ENCODE measurements around the gene GSTM4.
"Not testable (repeated sequence)": the region's sequence is repeated elsewhere in the genome, so short reads cannot be mapped to it uniquely, and the experiment has no call there.

Gene GSTM4

GRCh38 chr1:109669246-109669948, 13.5 kb downstream of the GSTM4 start:
- DNase-seq = no peak

GRCh38 chr1:109669949-109670302, 14.0 kb downstream of the GSTM4 start:
- DNase-seq = not testable (repeated sequence)

- no peak for DNase-seq
Observed at GRCh38 chr1:109671067-109671466, 15.2 kb downstream of the GSTM4 start.

- DNase-seq = not testable (repeated sequence)
Observed at GRCh38 chr1:109673861-109674260, 18.0 kb downstream of the GSTM4 start.

GRCh38 chr1:109676683-109677381, 20.9 kb downstream of the GSTM4 start:
- DNase-seq = not testable (repeated sequence)

GRCh38 chr1:109677459-109677858, 21.6 kb downstream of the GSTM4 start:
- DNase-seq = no peak

GRCh38 chr1:109678637-109679036, 22.7 kb downstream of the GSTM4 start:
- DNase-seq = not testable (repeated sequence)

- DNase-seq = not testable (repeated sequence)
Observed at GRCh38 chr1:109684777-109685176, 28.9 kb downstream of the GSTM4 start.

GRCh38 chr1:109685399-109685798, 29.5 kb downstream of the GSTM4 start:
- DNase-seq = not testable (repeated sequence)

GRCh38 chr1:109685890-109686289, 30.0 kb downstream of the GSTM4 start:
- not testable (repeated sequence) for DNase-seq

- not testable (repeated sequence) for DNase-seq
Observed at GRCh38 chr1:109687109-109687508, 31.2 kb downstream of the GSTM4 start.

- no peak for DNase-seq
Observed at GRCh38 chr1:109687641-109688499, 32.0 kb downstream of the GSTM4 start, which contains the start of gene GSTM1. TSS of gene GSTM1 (plus strand) at chr1:109687817. CDS start at chr1:109687874, 57 bp downstream.

GRCh38 chr1:109689844-109690405, 34.0 kb downstream of the GSTM4 start:
- DNase-seq = no peak

- no peak for DNase-seq
Observed at GRCh38 chr1:109691759-109692158, 35.9 kb downstream of the GSTM4 start.

GRCh38 chr1:109694400-109694799, 38.5 kb downstream of the GSTM4 start:
- not testable (repeated sequence) for DNase-seq

GRCh38 chr1:109695138-109695537, 39.2 kb downstream of the GSTM4 start:
- not testable (repeated sequence) for DNase-seq

- no peak for DNase-seq
Observed at GRCh38 chr1:109697066-109697465, 41.2 kb downstream of the GSTM4 start.

GRCh38 chr1:109697861-109698260, 42.0 kb downstream of the GSTM4 start:
- not testable (repeated sequence) for DNase-seq

- DNase-seq = not testable (repeated sequence)
Observed at GRCh38 chr1:109702940-109703339, 47.0 kb downstream of the GSTM4 start.

- no peak for DNase-seq
Observed at GRCh38 chr1:109704173-109704572, 48.3 kb downstream of the GSTM4 start.

- no peak for DNase-seq
Observed at GRCh38 chr1:109705411-109705810, 49.5 kb downstream of the GSTM4 start.

- not testable (repeated sequence) for DNase-seq
Observed at GRCh38 chr1:109708949-109709348, 53.0 kb downstream of the GSTM4 start.

- not testable (repeated sequence) for DNase-seq
Observed at GRCh38 chr1:109709822-109710221, 53.9 kb downstream of the GSTM4 start.
